HG02798 (cell line): ENCODE data around the gene GJB4.
"Not testable (repeated sequence)": the region's sequence is repeated elsewhere in the genome, so short reads cannot be mapped to it uniquely, and the experiment has no call there.

ENCODE experiments used
- ATAC-seq: cut with Tn5 transposase; IDR thresholded peaks from one replicate; pipeline ENCODE4 v1.9.1; 2021; ENCODE audit warnings: mild to moderate bottlenecking; ENCODE audit not compliant: unreplicated experiment, poor library complexity

The GJB4 gene

DNA sequence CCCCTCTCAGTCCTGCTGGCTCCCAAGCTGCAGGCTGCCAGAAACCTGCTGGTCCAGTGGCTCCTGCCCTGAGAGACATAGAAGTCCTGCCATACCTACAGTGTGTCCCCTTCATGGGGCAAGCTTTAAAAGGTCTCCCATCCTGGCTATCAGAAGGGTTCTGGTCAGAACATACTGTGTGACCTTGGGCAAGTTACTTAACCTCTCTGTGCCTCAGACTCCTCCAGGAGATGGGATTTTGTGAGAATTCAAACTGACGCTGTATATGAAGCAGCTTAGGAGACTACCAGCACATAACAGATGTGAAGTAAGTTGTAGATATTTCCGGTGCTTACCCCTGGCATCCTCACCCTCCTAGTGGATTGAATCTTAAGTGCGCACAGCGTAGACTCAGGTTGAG lies 13.4 kb upstream of the GJB4 start:
- ATAC-seq = no peak

DNA sequence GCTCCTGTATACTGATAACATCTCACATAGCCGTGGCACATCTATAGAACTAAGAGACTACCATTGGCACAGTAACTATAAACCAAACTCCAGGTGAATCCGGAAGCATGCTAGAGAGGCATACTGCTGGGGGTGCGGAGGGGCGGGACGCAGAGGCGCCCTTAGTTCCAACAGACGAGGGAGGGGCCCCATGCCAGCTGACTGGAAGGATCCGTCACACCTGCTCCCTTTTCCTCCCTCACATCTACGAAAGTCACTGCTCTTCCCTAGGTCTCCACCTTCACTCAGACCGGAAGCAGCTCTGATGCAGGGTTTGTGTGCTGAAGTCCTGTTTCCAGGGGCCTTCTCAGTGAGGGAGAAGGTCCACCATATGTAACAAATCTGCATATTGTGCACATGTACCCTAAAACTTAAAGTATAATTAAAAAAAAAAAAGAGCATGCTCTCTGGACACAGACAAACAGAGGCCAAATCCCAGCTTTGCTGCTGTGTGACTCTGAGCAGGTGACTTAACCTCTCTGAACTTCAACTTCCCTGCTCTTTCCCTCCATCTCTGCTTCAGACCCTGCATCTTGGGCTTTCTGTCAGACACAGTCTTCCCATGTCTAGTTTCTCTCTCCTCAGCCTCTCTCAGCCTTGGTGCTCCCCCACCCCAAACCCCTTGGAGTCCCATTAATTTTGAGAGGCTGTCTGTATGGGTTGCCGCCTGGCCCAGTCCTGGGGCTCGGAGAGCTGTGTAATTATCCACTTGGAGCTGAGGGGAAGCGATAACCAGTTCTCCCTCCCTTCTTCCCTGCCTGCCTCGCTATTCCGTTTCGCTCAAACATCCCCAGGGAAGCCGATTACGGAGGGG lies 12.5 kb upstream of the GJB4 start:
- no peak for ATAC-seq

- ATAC-seq = no peak
Measured at GRCh38 chr1:34747638-34747941, 11.9 kb upstream of the GJB4 start.

GRCh38 chr1:34749992-34750391 lies 9.5 kb upstream of the GJB4 start:
- ATAC-seq = no peak

- ATAC-seq = no peak
Measured at GRCh38 chr1:34750610-34751009, 8.9 kb upstream of the GJB4 start.

- ATAC-seq = no peak
Measured at GRCh38 chr1:34753163-34753562, 6.4 kb upstream of the GJB4 start.

- ATAC-seq = no peak
Measured at GRCh38 chr1:34754964-34755637, 4.4 kb upstream of the GJB4 start, which contains the start of gene GJB5. TSS of gene GJB5 (plus strand) at chr1:34755047. CDS start at chr1:34757331, 2,284 bp downstream.

GRCh38 chr1:34755961-34756360 lies 3.6 kb upstream of the GJB4 start:
- ATAC-seq = no peak

GRCh38 chr1:34757386-34757785 lies 2.2 kb upstream of the GJB4 start:
- no peak for ATAC-seq

GRCh38 chr1:34758751-34759150 lies 789 bp upstream of the GJB4 start:
- no peak for ATAC-seq

DNA sequence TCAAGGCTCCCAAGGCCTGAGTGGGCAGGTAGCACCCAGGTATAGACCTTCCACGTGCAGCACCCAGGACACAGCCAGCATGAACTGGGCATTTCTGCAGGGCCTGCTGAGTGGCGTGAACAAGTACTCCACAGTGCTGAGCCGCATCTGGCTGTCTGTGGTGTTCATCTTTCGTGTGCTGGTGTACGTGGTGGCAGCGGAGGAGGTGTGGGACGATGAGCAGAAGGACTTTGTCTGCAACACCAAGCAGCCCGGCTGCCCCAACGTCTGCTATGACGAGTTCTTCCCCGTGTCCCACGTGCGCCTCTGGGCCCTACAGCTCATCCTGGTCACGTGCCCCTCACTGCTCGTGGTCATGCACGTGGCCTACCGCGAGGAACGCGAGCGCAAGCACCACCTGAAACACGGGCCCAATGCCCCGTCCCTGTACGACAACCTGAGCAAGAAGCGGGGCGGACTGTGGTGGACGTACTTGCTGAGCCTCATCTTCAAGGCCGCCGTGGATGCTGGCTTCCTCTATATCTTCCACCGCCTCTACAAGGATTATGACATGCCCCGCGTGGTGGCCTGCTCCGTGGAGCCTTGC lies 1.7 kb downstream of the GJB4 start:
- no peak for ATAC-seq

GRCh38 chr1:34761776-34762307 lies 2.3 kb downstream of the GJB4 start:
- no peak for ATAC-seq

- no peak for ATAC-seq
Measured at GRCh38 chr1:34762474-34763141, 3.1 kb downstream of the GJB4 start.

DNA sequence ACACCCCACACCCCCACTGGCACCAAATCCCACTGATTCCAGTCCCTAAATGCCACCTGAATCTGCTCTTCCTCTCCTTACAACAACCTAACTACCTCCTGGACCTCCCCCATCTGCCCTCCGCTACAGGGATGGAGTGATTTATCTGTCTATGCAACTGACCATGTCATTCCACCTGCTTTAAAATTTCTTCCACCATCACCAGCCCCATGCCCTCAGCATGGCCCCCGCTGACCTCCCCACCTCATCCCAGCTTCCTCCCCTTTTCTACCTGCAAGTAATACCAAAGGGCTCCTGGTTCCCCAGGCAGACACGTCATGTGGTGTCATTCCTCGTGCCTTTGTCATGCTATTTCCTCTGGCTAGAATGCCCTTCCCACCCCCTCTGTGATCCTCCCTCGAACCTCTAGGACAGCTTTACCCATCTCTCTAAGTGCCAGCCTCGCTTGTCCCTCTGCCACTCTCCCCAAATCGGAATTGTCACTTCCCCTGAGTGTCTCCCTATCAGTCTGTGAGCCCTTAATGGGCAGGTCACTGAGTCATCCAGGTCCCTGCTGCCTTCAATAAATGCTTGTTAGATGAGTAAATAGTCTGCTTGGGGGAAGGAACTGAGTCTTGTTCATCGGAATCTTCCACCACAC lies 3.7 kb downstream of the GJB4 start:
- no peak for ATAC-seq

GRCh38 chr1:34768856-34769255 lies 9.3 kb downstream of the GJB4 start:
- no peak for ATAC-seq

DNA sequence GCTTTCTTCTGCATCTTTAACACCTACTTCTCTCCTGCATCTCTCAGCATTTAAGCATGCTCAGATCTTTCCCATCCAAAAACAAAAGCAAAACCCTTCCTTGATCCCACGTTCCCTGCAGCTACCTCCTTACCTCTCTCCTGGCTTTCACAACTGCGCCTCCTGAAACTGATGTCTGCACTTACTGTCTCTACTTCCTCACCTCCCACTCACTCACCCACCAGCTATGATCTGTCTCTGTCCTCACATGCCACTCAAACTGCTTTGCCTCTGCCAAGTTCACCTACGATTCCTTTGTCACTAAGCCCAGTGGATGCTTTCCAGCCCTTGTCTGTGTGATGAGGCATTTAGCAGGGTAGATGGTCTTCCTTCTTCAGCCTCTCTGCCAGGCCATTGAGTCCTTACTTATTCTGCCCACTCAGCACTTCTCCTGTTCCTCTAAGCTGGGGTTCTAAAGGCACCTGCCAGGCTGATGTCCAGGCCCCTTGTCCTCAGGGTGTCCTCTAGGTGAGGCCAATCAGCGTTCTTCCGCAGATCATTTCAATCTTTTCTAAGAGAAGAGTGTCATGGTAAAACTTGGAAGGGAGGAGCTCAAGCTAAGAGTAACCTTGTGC lies 11.5 kb downstream of the GJB4 start:
- no peak for ATAC-seq

- no peak for ATAC-seq
Measured at GRCh38 chr1:34771573-34772371, 12.2 kb downstream of the GJB4 start.

DNA sequence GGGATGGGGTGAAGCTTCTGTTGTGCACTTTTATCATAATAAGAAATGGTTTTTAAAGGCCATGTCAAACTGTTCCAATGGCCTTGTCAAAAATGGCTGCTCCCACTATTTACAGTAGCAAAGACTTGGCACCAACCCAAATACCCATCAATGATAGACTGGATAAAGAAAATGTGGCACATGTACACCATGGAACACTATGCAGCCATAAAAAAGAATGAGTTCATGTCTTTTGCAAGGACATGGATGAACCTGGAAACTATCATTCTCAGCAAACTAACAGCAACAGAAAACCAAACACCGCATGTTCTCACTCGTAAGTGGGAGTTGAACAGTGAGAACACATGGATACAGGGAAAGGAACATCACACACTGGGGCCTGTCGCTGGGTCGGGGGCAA lies 13.6 kb downstream of the GJB4 start:
- ATAC-seq = not testable (repeated sequence)

GRCh38 chr1:34774957-34775356 lies 15.4 kb downstream of the GJB4 start:
- no peak for ATAC-seq
